ENCODE measurements around the gene TOMM20.
A peak's percentile ranks its signal among the peaks of the same experiment; 100 is the strongest.

TOMM20 gene

GRCh38 chr1:235063068-235063765 lies 65.4 kb downstream of the TOMM20 start:
- DNase-seq (ENCODE audit: low spot score) (no peak), ATAC-seq (ENCODE audit: low read depth) (no peak)
- no peaks in the 10 kb centered on the region for H3K36me3 ChIP-seq (ENCODE audit: low read depth)
- H3K27ac ChIP-seq (ENCODE audit: poor library complexity, severe bottlenecking) = peak overlapping the region; percentile 13
- peaks cover 36% of the 10 kb centered on the region for H3K4me1 ChIP-seq (ENCODE audit: insufficient read depth, poor library complexity, severe bottlenecking)
- H3K9me3 ChIP-seq (ENCODE audit: severe bottlenecking) = no peaks in the 10 kb centered on the region
- no peak overlapping the region for H3K4me3 ChIP-seq (ENCODE audit: severe bottlenecking)
- no peak for TF ChIP-seq CTCF (IDR thresholded peaks at IDR 0.05; ENCODE audit: poor library complexity, severe bottlenecking)
- no peaks in the 10 kb centered on the region for H3K27me3 ChIP-seq (ENCODE audit: insufficient read depth, poor library complexity, severe bottlenecking)

- Histone ChIP-seq H3K9me3 (ENCODE audit: severe bottlenecking) (no peaks in the 10 kb centered on the region), H3K4me1 (ENCODE audit: insufficient read depth, poor library complexity, severe bottlenecking) (peaks cover 24% of the 10 kb centered on the region), H3K27ac (ENCODE audit: poor library complexity, severe bottlenecking) (no peak overlapping the region), H3K27me3 (ENCODE audit: insufficient read depth, poor library complexity, severe bottlenecking) (no peaks in the 10 kb centered on the region), H3K4me3 (ENCODE audit: severe bottlenecking) (no peak overlapping the region), H3K36me3 (ENCODE audit: low read depth) (no peaks in the 10 kb centered on the region)
- no peak for DNase-seq (ENCODE audit: low spot score)
- TF ChIP-seq CTCF (IDR thresholded peaks at IDR 0.05; ENCODE audit: poor library complexity, severe bottlenecking) = no peak
- peak; percentile 63 for ATAC-seq (ENCODE audit: low read depth)
Observed at GRCh38 chr1:235060607-235061470, 67.8 kb downstream of the TOMM20 start.

Data from RWPE2 (cell line).